Gastroesophageal sphincter (tissue), 4 donors: ENCODE measurements around the gene TMEM170A. TPM values are rescaled to one million over a fixed set of nuclear protein-coding genes. Genes with fewer than 3 reads are reported as not detected.
"Not testable (repeated sequence)": the region's sequence is repeated elsewhere in the genome, so short reads cannot be mapped to it uniquely, and the experiment has no call there.

Experiments used
- ATAC-seq: fragments of 150-250 bp; one replicate; pipeline ENCODE4 v1.9.1; 2016; ENCODE audit warnings: mild to moderate bottlenecking, moderate library complexity
- H3K27ac ChIP-seq, 4 donors: fragments of 200-600 bp; sonication (generic) in 3 of 4; 1 replicate in 3 of 4; 2 replicates in 1 of 4; pipeline ENCODE4 v1.5.1; 2016 to 2019
- H3K27me3 ChIP-seq: fragments of 200-600 bp; sonication (generic); one replicate; pipeline ENCODE4 v1.5.1; 2019
- H3K36me3 ChIP-seq, 2 donors: fragments of 200-600 bp; sonication (generic); one replicate each; pipeline ENCODE4 v1.5.1; 2019; ENCODE audit warnings: control low read depth in 1 of 2
- H3K4me1 ChIP-seq, 3 donors: fragments of 200-600 bp; sonication (generic); 1 replicate in 2 of 3; 2 replicates in 1 of 3; pipeline ENCODE4 v1.5.1; 2016 to 2019; ENCODE audit warnings: control low read depth in 2 of 3
- H3K4me3 ChIP-seq, 2 donors: fragments of 200-600 bp; sonication (generic); one replicate each; pipeline ENCODE4 v1.5.1; 2019; ENCODE audit warnings: mild to moderate bottlenecking in 1 of 2, moderate library complexity in 1 of 2
- H3K9me3 ChIP-seq, 3 donors: fragments of 200-600 bp; sonication (generic); one replicate each; pipeline ENCODE4 v1.5.1; 2017 to 2019; ENCODE audit warnings: control low read depth in 2 of 3
- CTCF ChIP-seq, 4 experiments: fragments of 200-600 bp in 2 of 4; fragments of 450-650 bp in 2 of 4; sonication (generic) in 1 of 4; IDR thresholded peaks; one replicate each; pipeline ENCODE4 v1.5.1; 2017 to 2019; ENCODE audit warnings: antibody characterized with exemption in 4 of 4, mild to moderate bottlenecking in 2 of 4, moderate library complexity in 2 of 4
- EP300 ChIP-seq: sonication (generic); formaldehyde crosslinking; IDR thresholded peaks from one replicate; pipeline ENCODE4 v1.6.1; 2017; ENCODE audit warnings: antibody characterized with exemption, mild to moderate bottlenecking
- POLR2A ChIP-seq, 2 donors: fragments of 450-650 bp; IDR thresholded peaks; one replicate each; pipeline ENCODE4 v1.6.1; 2017; ENCODE audit warnings: antibody characterized with exemption in 2 of 2, mild to moderate bottlenecking in 2 of 2, moderate library complexity in 1 of 2
- POLR2AphosphoS5 ChIP-seq: sonication (generic); formaldehyde crosslinking; IDR thresholded peaks from one replicate; pipeline ENCODE4 v1.6.1; 2017; ENCODE audit warnings: antibody characterized with exemption
- WGBS, 2 donors: methylation state at CpG; one replicate each; pipeline ENCODE4 v1.1.5; 2018; ENCODE audit warnings: low coverage in 1 of 2; 5-methylcytosine and 5-hydroxymethylcytosine counted together
- total RNA-seq, 4 donors: library from RNA; depleted of rRNA; stranded (reverse); fragments of >200 nt; gene quantifications; one replicate each; pipeline ENCODE4 v1.1.0, GENCODE V29; 2016

The TMEM170A gene
- total RNA-seq, 4 donors from 2014 or later, result 9.8 to 21.8 (median 13.8) TPM

DNA sequence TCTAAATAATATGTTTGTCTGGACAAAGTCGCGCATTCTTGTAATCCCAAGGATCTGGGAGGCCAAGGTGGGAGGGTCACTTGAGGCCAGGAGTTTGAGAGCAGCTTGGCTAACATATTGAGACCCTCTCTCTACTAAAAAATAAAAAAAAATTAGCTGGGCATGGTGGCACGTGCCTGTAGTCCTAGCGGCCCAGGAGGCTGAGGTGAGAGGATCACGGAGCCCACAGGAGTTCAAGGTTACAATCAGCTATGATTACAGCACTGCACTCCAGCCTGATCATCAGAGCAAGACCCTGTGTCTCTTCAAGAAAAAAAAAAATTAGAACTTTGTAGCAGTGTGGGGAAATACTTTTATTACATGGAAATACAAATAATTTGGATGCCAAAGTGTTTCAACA lies 36.9 kb upstream of the TMEM170A start:
- Histone ChIP-seq H3K36me3 (no peaks in the 10 kb centered on the region), H3K27me3 (no peaks in the 10 kb centered on the region), H3K9me3 (no peaks in the 10 kb centered on the region), H3K4me3 (no peak overlapping the region), H3K27ac (peak overlapping the region in 3 of 4 donors; percentile 45 to 59 (median 46)), H3K4me1 (peaks cover 0 to 24% (median 0%) of the 10 kb centered on the region in 3 donors)
- ATAC-seq, result no peak
- TF ChIP-seq POLR2A (IDR thresholded peaks at IDR 0.05) (no peak), CTCF (IDR thresholded peaks at IDR 0.05) (no peak), EP300 (no peak), POLR2AphosphoS5 (no peak)
- WGBS, 2 donors, result 77 to 83% methylated on average over 4 to 5 of the region's 5 CpGs

DNA sequence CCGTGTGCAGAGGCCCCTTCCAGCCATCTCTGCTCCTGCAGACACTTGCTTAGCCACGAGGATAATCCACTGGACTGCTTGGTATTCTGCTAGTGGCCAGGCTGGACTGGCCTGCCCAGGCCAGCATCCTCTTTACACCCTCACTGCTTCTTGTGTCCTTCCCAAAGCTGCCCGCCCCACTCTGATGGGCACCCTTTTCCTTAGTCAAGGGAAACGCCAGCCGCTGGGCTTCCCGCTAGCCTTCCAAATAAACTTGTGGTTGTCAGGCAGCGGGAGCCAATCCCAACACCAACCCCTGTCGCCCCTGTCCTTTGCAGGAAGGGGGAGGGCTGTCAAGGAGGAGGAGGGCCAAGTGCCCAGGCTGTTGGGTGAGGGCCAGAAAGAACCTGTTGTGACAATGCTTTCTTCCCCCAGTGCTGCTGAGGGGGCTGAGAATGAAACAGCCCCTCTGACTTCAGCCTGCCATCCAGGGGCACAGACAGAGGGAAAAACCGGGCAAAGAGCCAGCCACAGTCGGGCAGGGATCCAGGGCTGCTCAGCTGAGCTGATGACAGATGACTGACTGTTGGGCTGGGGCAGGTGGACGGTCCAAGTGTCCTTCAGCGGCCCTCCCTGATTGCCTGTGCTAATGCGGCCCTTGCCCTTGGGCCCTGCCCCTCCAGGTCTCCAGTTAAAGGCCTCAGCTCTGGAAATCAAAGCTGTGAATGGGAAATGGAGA lies 34.3 kb upstream of the TMEM170A start:
- H3K4me3 ChIP-seq, H3K36me3 ChIP-seq, H3K27me3 ChIP-seq, H3K9me3 ChIP-seq, ATAC-seq: not testable (repeated sequence)
- H3K27ac ChIP-seq, result peak overlapping the region in 3 of 4 donors; percentile 64 to 66 (median 66)
- peaks cover 0 to 41% (median 0%) of the 10 kb centered on the region in 3 donors for H3K4me1 ChIP-seq
- 0% methylated on average over 1 of the region's 13 CpGs; no CpG with 5 or more reads in 1 of the 2 donors for WGBS, 2 donors

GRCh38 chr16:75497558-75497957 lies 33.1 kb upstream of the TMEM170A start:
- no peak for ATAC-seq
- TF ChIP-seq EP300, result no peak
- no peak for TF ChIP-seq POLR2AphosphoS5
- TF ChIP-seq POLR2A (IDR thresholded peaks at IDR 0.05), result no peak
- no peak for TF ChIP-seq CTCF (IDR thresholded peaks at IDR 0.05)
- no peaks in the 10 kb centered on the region for H3K27me3 ChIP-seq
- H3K9me3 ChIP-seq, result no peaks in the 10 kb centered on the region
- H3K27ac ChIP-seq, result peak overlapping the region in 1 of 4 donors; percentile 4
- peaks cover 0 to 40% (median 0%) of the 10 kb centered on the region in 3 donors for H3K4me1 ChIP-seq
- H3K36me3 ChIP-seq, result no peaks in the 10 kb centered on the region
- WGBS, 2 donors, result 48 to 58% methylated on average over 4 of the region's 4 CpGs
- H3K4me3 ChIP-seq, result no peak overlapping the region

- peaks cover 0 to 26% (median 0%) of the 10 kb centered on the region in 3 donors for H3K4me1 ChIP-seq
- WGBS, 2 donors, result 3% methylated on average over 5 of the region's 43 CpGs; no CpG with 5 or more reads in 1 of the 2 donors
- H3K36me3 ChIP-seq, result no peaks in the 10 kb centered on the region
- H3K9me3 ChIP-seq, result no peaks in the 10 kb centered on the region
- H3K27ac ChIP-seq, result peak within 1 kb of the TSS in 2 of 4 donors; percentile 19 to 53
- no peaks in the 10 kb centered on the region for H3K27me3 ChIP-seq
- H3K4me3 ChIP-seq, result peak within 1 kb of the TSS; percentile 18 to 50
- TF ChIP-seq CTCF (IDR thresholded peaks at IDR 0.05) (no peak), POLR2A (IDR thresholded peaks at IDR 0.05) (no peak), EP300 (no peak), POLR2AphosphoS5 (no peak)
- peak; percentile 63 for ATAC-seq
These were observed 30.7 kb upstream of the TMEM170A start, which contains the start of gene CHST6 for GRCh38 chr16:75495076-75495674. Gene CHST6, minus strand, starts transcription at chr16:75495441. Its CDS starts 15,613 bp downstream, at chr16:75479828.

GRCh38 chr16:75494661-75495075 lies 30.2 kb upstream of the TMEM170A start:
- Histone ChIP-seq H3K27ac (peak overlapping the region in 2 of 4 donors; percentile 19 to 53), H3K4me1 (peaks cover 0 to 26% (median 0%) of the 10 kb centered on the region in 3 donors), H3K4me3 (peak overlapping the region; percentile 18 to 50), H3K9me3 (no peaks in the 10 kb centered on the region), H3K27me3 (no peaks in the 10 kb centered on the region), H3K36me3 (no peaks in the 10 kb centered on the region)
- ATAC-seq, result peak; percentile 17
- 0 to 2% methylated on average over 1 to 9 of the region's 26 CpGs for WGBS, 2 donors
- TF ChIP-seq CTCF (IDR thresholded peaks at IDR 0.05), result no peak
- TF ChIP-seq EP300, result no peak
- no peak for TF ChIP-seq POLR2AphosphoS5
- TF ChIP-seq POLR2A (IDR thresholded peaks at IDR 0.05), result no peak
